Uterus (tissue), 4 donors: ENCODE results near the gene SDHC. TPM values are rescaled to one million over a fixed set of nuclear protein-coding genes. Genes with fewer than 3 reads are reported as not detected.

Experiments
- DNase-seq, 2 donors: peaks; one replicate each; pipeline ENCODE4 v3.0.0-alpha.2; 2019 to 2020
- H3K27ac ChIP-seq, 2 donors: fragments of 200-600 bp; sonication (generic); 1 replicate in 1 of 2; 2 replicates in 1 of 2; pipeline ENCODE4 v1.5.1; 2016 to 2018
- H3K27me3 ChIP-seq, 2 donors: fragments of 200-600 bp; sonication (generic); one replicate each; pipeline ENCODE4 v1.5.1; 2018 to 2019; ENCODE audit warnings: control low read depth in 1 of 2
- H3K36me3 ChIP-seq, 2 donors: fragments of 200-600 bp; sonication (generic); one replicate each; pipeline ENCODE4 v1.5.1; 2019; ENCODE audit warnings: control low read depth in 1 of 2
- H3K4me1 ChIP-seq, 2 donors: fragments of 200-600 bp; sonication (generic); one replicate each; pipeline ENCODE4 v1.5.1; 2018 to 2019; ENCODE audit warnings: control low read depth in 1 of 2
- H3K4me3 ChIP-seq, 2 donors: fragments of 200-600 bp; sonication (generic); 1 replicate in 1 of 2; 2 replicates in 1 of 2; pipeline ENCODE4 v1.5.1; 2018 to 2019; ENCODE audit warnings: mild to moderate bottlenecking in 1 of 2
- H3K9me3 ChIP-seq, 2 donors: fragments of 200-600 bp; sonication (generic); one replicate each; pipeline ENCODE4 v1.5.1; 2019; ENCODE audit warnings: control low read depth in 1 of 2
- POLR2A ChIP-seq, 2 donors: fragments of 450-650 bp; IDR thresholded peaks; one replicate each; pipeline ENCODE4 v1.6.1; 2016; ENCODE audit warnings: antibody characterized with exemption in 2 of 2, mild to moderate bottlenecking in 1 of 2, moderate library complexity in 1 of 2
- intact Hi-C: fragments of 100-400 bp; cut with DNase I; formaldehyde crosslinking; loops from one replicate; pipeline ENCODE4 v1.15.1; 2023; ENCODE audit warnings: low total_unique reads
- total RNA-seq, 4 donors: library from RNA; depleted of rRNA in 3 of 4; stranded (reverse); fragments of >200 nt in 3 of 4; gene quantifications; one replicate each; pipeline versions ENCODE4 v1.1.0 to v1.2.4, GENCODE V29; 2014 to 2023
- TF ChIP-seq, protein P1 (sequence below), 4 experiments: fragments of 200-600 bp in 2 of 4; fragments of 450-650 bp in 2 of 4; sonication (generic) in 2 of 4; IDR thresholded peaks; one replicate each; pipeline ENCODE4 v1.5.1; 2016 to 2019; ENCODE audit warnings: antibody characterized with exemption in 4 of 4, mild to moderate bottlenecking in 2 of 4, moderate library complexity in 1 of 4
- donor health status: DM: yes; HTN: yes; CAD: no.

Gene SDHC
- total RNA-seq, 4 donors from 2014 or later = 28.5 to 127 (median 55.8) TPM

DNA sequence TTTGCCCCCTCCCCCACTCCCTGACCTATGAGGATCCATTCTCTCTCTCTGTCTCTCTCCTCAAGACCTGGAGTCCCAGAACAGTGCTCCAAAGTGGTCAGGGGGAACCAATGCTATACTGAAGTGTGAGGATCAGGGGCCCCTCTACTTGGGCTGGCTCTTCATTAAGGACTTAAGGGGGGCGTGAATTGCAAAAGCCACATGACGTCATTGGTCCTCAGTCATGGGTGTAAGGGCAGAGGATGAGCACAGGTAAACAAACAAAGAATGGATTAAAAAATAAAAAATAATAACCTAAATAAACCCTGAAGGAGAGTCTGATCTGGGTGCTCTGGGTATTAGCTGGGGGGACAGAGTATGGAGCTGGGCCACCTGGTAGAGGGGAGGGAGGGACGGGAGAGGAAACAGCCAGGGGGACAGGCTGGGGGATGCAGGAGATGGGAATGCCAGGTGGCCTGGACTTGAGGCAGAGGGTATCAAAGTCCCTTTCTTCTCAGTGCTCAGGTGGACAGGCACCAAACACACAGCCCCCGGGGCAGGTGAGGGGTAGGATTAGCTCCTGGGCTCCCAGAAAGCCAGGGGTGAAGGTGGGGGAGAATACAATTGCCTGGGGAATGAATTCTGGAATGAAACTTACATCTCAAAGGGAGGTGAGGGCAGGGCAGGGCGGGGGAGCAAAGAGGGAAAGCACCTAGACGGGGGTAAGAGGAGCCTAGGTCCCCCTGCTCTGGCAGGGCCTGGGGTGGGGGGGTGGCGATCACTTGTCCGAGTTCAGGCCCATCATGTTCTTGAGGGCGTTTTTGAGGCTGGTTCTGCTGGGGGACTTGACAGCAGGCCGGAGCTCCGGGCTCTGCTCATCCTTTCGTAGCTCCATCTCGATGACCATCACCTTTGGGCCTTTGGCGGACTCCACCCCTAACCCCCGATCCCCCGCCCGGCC lies 9.0 kb upstream of the SDHC start:
- TF ChIP-seq, protein P1, sequence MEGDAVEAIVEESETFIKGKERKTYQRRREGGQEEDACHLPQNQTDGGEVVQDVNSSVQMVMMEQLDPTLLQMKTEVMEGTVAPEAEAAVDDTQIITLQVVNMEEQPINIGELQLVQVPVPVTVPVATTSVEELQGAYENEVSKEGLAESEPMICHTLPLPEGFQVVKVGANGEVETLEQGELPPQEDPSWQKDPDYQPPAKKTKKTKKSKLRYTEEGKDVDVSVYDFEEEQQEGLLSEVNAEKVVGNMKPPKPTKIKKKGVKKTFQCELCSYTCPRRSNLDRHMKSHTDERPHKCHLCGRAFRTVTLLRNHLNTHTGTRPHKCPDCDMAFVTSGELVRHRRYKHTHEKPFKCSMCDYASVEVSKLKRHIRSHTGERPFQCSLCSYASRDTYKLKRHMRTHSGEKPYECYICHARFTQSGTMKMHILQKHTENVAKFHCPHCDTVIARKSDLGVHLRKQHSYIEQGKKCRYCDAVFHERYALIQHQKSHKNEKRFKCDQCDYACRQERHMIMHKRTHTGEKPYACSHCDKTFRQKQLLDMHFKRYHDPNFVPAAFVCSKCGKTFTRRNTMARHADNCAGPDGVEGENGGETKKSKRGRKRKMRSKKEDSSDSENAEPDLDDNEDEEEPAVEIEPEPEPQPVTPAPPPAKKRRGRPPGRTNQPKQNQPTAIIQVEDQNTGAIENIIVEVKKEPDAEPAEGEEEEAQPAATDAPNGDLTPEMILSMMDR (IDR thresholded peaks at IDR 0.05) = no peak
- no peak for TF ChIP-seq POLR2A (IDR thresholded peaks at IDR 0.05)
- H3K4me1 ChIP-seq = no peaks in the 10 kb centered on the region
- H3K27ac ChIP-seq = peak overlapping the region; percentile 51 to 63
- H3K27me3 ChIP-seq = no peaks in the 10 kb centered on the region
- intact Hi-C loops = no loop called here
- DNase-seq = no peak
- H3K36me3 ChIP-seq = no peaks in the 10 kb centered on the region
- H3K4me3 ChIP-seq = peak overlapping the region; percentile 59 to 62
- no peaks in the 10 kb centered on the region for H3K9me3 ChIP-seq

DNA sequence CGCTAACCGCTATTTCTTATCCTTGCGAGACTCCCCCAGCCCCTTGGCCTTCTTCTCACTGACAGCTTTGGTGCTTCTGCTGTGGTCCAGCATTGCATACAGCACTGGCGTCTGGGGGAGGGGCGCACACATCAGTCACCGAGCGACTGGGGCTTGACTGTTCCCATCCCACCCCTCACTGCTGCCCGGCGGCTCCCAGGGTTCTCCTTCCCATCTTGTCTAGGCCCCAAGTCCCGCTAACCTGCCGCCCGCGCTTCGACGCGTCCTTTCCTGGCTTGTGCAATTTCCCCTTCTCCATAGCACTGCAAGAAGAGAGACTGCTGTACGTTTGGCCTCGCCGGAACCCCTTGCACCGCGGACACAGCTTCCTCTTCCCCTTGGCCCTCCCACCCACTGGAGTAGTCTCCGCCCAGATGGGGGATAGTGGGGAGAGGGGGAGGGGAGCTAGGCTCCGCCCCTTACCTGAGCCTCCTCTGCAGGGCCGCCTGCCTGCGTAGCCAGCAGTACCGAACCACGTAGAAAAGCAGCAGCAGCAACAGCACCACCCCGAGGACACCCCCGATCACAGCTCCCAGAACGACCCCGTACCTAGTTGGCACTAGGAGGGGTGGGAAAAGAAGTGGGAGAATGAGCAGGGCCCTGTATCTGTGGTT lies 8.2 kb upstream of the SDHC start:
- peak; percentile 71 to 75 for DNase-seq
- no peaks in the 10 kb centered on the region for H3K36me3 ChIP-seq
- peak overlapping the region; percentile 51 to 63 for H3K27ac ChIP-seq
- H3K9me3 ChIP-seq = no peaks in the 10 kb centered on the region
- peak overlapping the region; percentile 59 to 62 for H3K4me3 ChIP-seq
- no peaks in the 10 kb centered on the region for H3K27me3 ChIP-seq
- TF ChIP-seq POLR2A (IDR thresholded peaks at IDR 0.05) = no peak
- TF ChIP-seq, protein P1 (IDR thresholded peaks at IDR 0.05) = peak in 2 of 4 experiments; percentile 18 to 20
- H3K4me1 ChIP-seq = no peaks in the 10 kb centered on the region
- intact Hi-C loops = no loop called here

DNA sequence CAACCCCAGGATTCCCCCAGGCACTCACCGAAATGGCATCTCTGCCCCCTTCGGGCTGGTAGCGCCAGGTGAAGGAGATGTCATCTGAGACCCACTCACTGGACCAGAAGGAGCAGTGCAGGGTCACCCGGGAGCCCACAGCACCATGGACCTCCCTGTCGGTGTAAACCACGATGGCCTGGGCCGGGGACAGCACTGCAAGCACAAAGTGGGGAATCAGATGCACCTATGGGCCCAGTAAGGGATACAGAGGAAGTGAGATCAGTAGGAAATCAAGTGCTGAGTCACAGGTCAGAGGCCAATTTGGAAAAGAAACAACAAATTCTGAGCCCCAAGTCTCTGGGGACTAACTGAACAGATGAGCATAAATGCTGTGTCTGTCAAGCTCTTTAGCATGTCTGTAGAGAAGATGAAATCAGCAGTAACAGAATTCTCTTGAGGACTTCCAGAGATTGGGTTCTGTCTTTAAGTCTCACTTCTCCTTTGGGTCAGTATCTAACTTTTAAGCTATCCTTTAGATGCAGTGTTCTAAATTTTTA lies 6.9 kb upstream of the SDHC start:
- H3K27me3 ChIP-seq = no peaks in the 10 kb centered on the region
- no peak overlapping the region for H3K4me3 ChIP-seq
- TF ChIP-seq POLR2A (IDR thresholded peaks at IDR 0.05) = no peak
- TF ChIP-seq, protein P1 (IDR thresholded peaks at IDR 0.05) = no peak
- no peak overlapping the region for H3K27ac ChIP-seq
- no peaks in the 10 kb centered on the region for H3K4me1 ChIP-seq
- intact Hi-C loops = no loop called here
- H3K36me3 ChIP-seq = no peaks in the 10 kb centered on the region
- no peak for DNase-seq
- H3K9me3 ChIP-seq = no peaks in the 10 kb centered on the region

DNA sequence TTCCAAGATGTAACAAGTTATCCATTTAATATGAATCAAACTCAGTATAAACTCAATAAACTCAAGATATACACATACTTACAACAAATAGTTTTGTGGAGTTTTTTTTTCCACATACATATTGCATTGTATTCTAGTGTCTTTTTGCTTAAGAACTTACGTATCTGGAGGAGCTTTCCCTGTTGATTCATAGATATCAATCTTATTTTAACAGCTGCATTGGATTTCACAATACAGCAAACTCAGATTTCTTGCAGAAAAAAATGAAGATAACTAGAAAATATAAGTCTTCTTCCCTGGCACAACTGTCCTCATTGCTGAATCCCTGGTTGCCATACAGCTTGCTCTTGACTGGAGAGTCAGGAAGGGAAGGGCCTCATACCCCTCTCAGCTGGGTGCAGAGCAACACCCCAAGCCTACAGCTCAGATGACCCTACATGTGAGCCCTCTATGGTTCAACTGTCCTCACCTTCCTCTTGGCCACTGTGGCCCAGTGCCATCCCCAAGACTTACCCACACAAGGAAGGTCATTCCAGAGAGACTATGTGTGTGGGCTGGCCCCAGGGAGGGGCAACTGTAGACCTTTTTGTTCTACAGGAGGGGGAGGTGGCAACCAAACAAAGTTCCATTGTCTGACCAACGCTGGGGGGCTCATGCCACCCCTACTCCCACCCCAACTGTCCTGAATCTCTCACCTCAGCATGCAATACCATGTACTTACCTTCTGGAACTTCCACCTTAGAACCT lies 6.1 kb upstream of the SDHC start:
- DNase-seq = no peak
- H3K27me3 ChIP-seq = no peaks in the 10 kb centered on the region
- H3K27ac ChIP-seq = no peak overlapping the region
- no peaks in the 10 kb centered on the region for H3K36me3 ChIP-seq
- no peaks in the 10 kb centered on the region for H3K4me1 ChIP-seq
- intact Hi-C loops = no loop called here
- H3K9me3 ChIP-seq = no peaks in the 10 kb centered on the region
- TF ChIP-seq, protein P1 (IDR thresholded peaks at IDR 0.05) = no peak
- TF ChIP-seq POLR2A (IDR thresholded peaks at IDR 0.05) = no peak
- H3K4me3 ChIP-seq = no peak overlapping the region
